Neural crest cell (in vitro differentiated cells): ENCODE results near the gene TGIF1. TPM values are rescaled to one million over a fixed set of nuclear protein-coding genes. Genes with fewer than 3 reads are reported as not detected.

Experiments
- DNase-seq: peaks from one replicate; pipeline ENCODE4 v3.0.0; 2021; ENCODE audit warnings: low read depth, mixed read lengths, low spot score
- H3K27ac Mint-ChIP-seq: one replicate; pipeline ENCODE4 v1.8.0; 2021; ENCODE audit warnings: mild to moderate bottlenecking, mixed read lengths; ENCODE audit not compliant: unreplicated experiment
- H3K27me3 Mint-ChIP-seq: 2 replicates; pipeline ENCODE4 v1.8.0; 2021; ENCODE audit warnings: low read depth, mild to moderate bottlenecking, mixed read lengths
- H3K36me3 Mint-ChIP-seq: 2 replicates; pipeline ENCODE4 v1.8.0; 2021; ENCODE audit warnings: low read depth, mild to moderate bottlenecking, mixed read lengths
- H3K4me1 Mint-ChIP-seq: 2 replicates; pipeline ENCODE4 v1.8.0; 2021; ENCODE audit warnings: mixed read lengths
- H3K4me3 Mint-ChIP-seq: one replicate; pipeline ENCODE4 v1.8.0; 2021; ENCODE audit warnings: mild to moderate bottlenecking, mixed read lengths
- H3K9me3 Mint-ChIP-seq: 2 replicates; pipeline ENCODE4 v1.8.0; 2021; ENCODE audit warnings: mixed read lengths
- CTCF ChIP-seq: fragments of 200-600 bp; sonication (generic); conservative IDR thresholded peaks from 2 replicates; pipeline ENCODE4 v1.5.0; 2021; ENCODE audit warnings: antibody characterized with exemption, mild to moderate bottlenecking
- total RNA-seq: library from RNA; stranded (reverse); gene quantifications from 2 replicates; pipeline ENCODE4 v1.2.1, GENCODE V29; 2021

The TGIF1 gene
- total RNA-seq, 1 donor from 2014 or later, result 49.1 TPM

- no peak for DNase-seq
- Mint-ChIP-seq H3K9me3 (no peaks in the 10 kb centered on the region), H3K4me3 (no peak overlapping the region), H3K27me3 (no peaks in the 10 kb centered on the region), H3K4me1 (peaks cover 12% of the 10 kb centered on the region), H3K27ac (no peak overlapping the region), H3K36me3 (no peaks in the 10 kb centered on the region)
- no peak for TF ChIP-seq CTCF
Observed at GRCh38 chr18:3440341-3440740, 9.6 kb upstream of the TGIF1 start.

GRCh38 chr18:3441290-3441689 is 8.7 kb upstream of the TGIF1 start:
- TF ChIP-seq CTCF, result peak; percentile 32
- Mint-ChIP-seq H3K4me1 (peaks cover 18% of the 10 kb centered on the region), H3K4me3 (no peak overlapping the region), H3K27me3 (no peaks in the 10 kb centered on the region), H3K36me3 (no peaks in the 10 kb centered on the region), H3K27ac (no peak overlapping the region), H3K9me3 (no peaks in the 10 kb centered on the region)
- no peak for DNase-seq

GRCh38 chr18:3442919-3443318 is 7.1 kb upstream of the TGIF1 start:
- no peak overlapping the region for H3K4me3 Mint-ChIP-seq
- no peak for TF ChIP-seq CTCF
- H3K36me3 Mint-ChIP-seq, result no peaks in the 10 kb centered on the region
- no peak for DNase-seq
- no peaks in the 10 kb centered on the region for H3K27me3 Mint-ChIP-seq
- H3K4me1 Mint-ChIP-seq, result peaks cover 34% of the 10 kb centered on the region
- H3K27ac Mint-ChIP-seq, result no peak overlapping the region
- no peaks in the 10 kb centered on the region for H3K9me3 Mint-ChIP-seq

GRCh38 chr18:3444296-3444695 is 5.7 kb upstream of the TGIF1 start:
- DNase-seq, result no peak
- no peak overlapping the region for H3K27ac Mint-ChIP-seq
- H3K9me3 Mint-ChIP-seq, result no peaks in the 10 kb centered on the region
- peaks cover 2% of the 10 kb centered on the region for H3K27me3 Mint-ChIP-seq
- TF ChIP-seq CTCF, result no peak
- no peak overlapping the region for H3K4me3 Mint-ChIP-seq
- H3K36me3 Mint-ChIP-seq, result no peaks in the 10 kb centered on the region
- H3K4me1 Mint-ChIP-seq, result peaks cover 42% of the 10 kb centered on the region

GRCh38 chr18:3444954-3445353 is 5.0 kb upstream of the TGIF1 start:
- Mint-ChIP-seq H3K9me3 (no peaks in the 10 kb centered on the region), H3K4me3 (peak overlapping the region; percentile 77), H3K4me1 (peaks cover 42% of the 10 kb centered on the region), H3K27me3 (peaks cover 2% of the 10 kb centered on the region), H3K36me3 (no peaks in the 10 kb centered on the region), H3K27ac (peak overlapping the region; percentile 35)
- DNase-seq, result no peak
- no peak for TF ChIP-seq CTCF
